ENCODE results near the gene MCRS1.
"Not testable (repeated sequence)": the region's sequence is repeated elsewhere in the genome, so short reads cannot be mapped to it uniquely, and the experiment has no call there.

Gene MCRS1

GRCh38 chr12:49524660-49525324 is 43.1 kb downstream of the MCRS1 start:
- TF ChIP-seq, protein P1, sequence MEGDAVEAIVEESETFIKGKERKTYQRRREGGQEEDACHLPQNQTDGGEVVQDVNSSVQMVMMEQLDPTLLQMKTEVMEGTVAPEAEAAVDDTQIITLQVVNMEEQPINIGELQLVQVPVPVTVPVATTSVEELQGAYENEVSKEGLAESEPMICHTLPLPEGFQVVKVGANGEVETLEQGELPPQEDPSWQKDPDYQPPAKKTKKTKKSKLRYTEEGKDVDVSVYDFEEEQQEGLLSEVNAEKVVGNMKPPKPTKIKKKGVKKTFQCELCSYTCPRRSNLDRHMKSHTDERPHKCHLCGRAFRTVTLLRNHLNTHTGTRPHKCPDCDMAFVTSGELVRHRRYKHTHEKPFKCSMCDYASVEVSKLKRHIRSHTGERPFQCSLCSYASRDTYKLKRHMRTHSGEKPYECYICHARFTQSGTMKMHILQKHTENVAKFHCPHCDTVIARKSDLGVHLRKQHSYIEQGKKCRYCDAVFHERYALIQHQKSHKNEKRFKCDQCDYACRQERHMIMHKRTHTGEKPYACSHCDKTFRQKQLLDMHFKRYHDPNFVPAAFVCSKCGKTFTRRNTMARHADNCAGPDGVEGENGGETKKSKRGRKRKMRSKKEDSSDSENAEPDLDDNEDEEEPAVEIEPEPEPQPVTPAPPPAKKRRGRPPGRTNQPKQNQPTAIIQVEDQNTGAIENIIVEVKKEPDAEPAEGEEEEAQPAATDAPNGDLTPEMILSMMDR (conservative IDR thresholded peaks at IDR 0.05; ENCODE audit: low read depth, low read length), result no peak
- no peak for DNase-seq (ENCODE audit: low read depth)

GRCh38 chr12:49521389-49521788 is 46.6 kb downstream of the MCRS1 start:
- no peak for DNase-seq (ENCODE audit: low read depth)
- TF ChIP-seq, protein P1 (conservative IDR thresholded peaks at IDR 0.05; ENCODE audit: low read depth, low read length), result no peak
- no peak overlapping the region for H3K4me3 ChIP-seq (ENCODE audit: low read length)

More at GRCh38 chr12:49524660-49525324, 43.1 kb downstream of the MCRS1 start:
- H3K4me3 ChIP-seq (ENCODE audit: low read length), result no peak overlapping the region

GRCh38 chr12:49519574-49519936 is 48.4 kb downstream of the MCRS1 start:
- no peak for DNase-seq (ENCODE audit: low read depth)
- no peak overlapping the region for H3K4me3 ChIP-seq (ENCODE audit: low read length)

GRCh38 chr12:49518914-49519573 is 48.9 kb downstream of the MCRS1 start:
- DNase-seq (ENCODE audit: low read depth), result peak; percentile 32
- TF ChIP-seq, protein P1 (conservative IDR thresholded peaks at IDR 0.05; ENCODE audit: low read depth, low read length), result no peak

More at GRCh38 chr12:49519574-49519936, 48.4 kb downstream of the MCRS1 start:
- TF ChIP-seq, protein P1 (conservative IDR thresholded peaks at IDR 0.05; ENCODE audit: low read depth, low read length), result no peak

GRCh38 chr12:49515266-49515665 is 52.7 kb downstream of the MCRS1 start:
- TF ChIP-seq, protein P1 (conservative IDR thresholded peaks at IDR 0.05; ENCODE audit: low read depth, low read length), result no peak
- H3K4me3 ChIP-seq (ENCODE audit: low read length), result no peak overlapping the region
- DNase-seq (ENCODE audit: low read depth), result no peak

More at GRCh38 chr12:49518914-49519573, 48.9 kb downstream of the MCRS1 start:
- no peak overlapping the region for H3K4me3 ChIP-seq (ENCODE audit: low read length)

- TF ChIP-seq, protein P1 (conservative IDR thresholded peaks at IDR 0.05; ENCODE audit: low read depth, low read length), result no peak
- no peak overlapping the region for H3K4me3 ChIP-seq (ENCODE audit: low read length)
These were observed 55.4 kb downstream of the MCRS1 start for GRCh38 chr12:49512546-49512945.

GRCh38 chr12:49511410-49511809 is 56.5 kb downstream of the MCRS1 start:
- TF ChIP-seq, protein P1 (conservative IDR thresholded peaks at IDR 0.05; ENCODE audit: low read depth, low read length), result no peak
- no peak overlapping the region for H3K4me3 ChIP-seq (ENCODE audit: low read length)
- no peak for DNase-seq (ENCODE audit: low read depth)

More at GRCh38 chr12:49512546-49512945, 55.4 kb downstream of the MCRS1 start:
- no peak for DNase-seq (ENCODE audit: low read depth)

- not testable (repeated sequence) for H3K4me3 ChIP-seq (ENCODE audit: low read length); DNase-seq (ENCODE audit: low read depth)
These were observed 58.3 kb downstream of the MCRS1 start for GRCh38 chr12:49509681-49510080.
